SK-MEL-5 (cell line): ENCODE measurements around the gene MTHFS. TPM values are rescaled to one million over a fixed set of nuclear protein-coding genes. Genes with fewer than 3 reads are reported as not detected.
"Not testable (repeated sequence)": the region's sequence is repeated elsewhere in the genome, so short reads cannot be mapped to it uniquely, and the experiment has no call there.

Experiments used
- DNase-seq: peaks from one replicate; pipeline ENCODE4 v3.0.0-alpha.2; 2016; ENCODE audit warnings: low read depth, low spot score
- in situ Hi-C: cut with HindIII; loops from 2 replicates; pipeline ENCODE4 v1.10.0; 2016; ENCODE audit warnings: low sequenced_read_pairs, high pct_unique_total_duplicates, low pct_unique_long_range_greater_than_20kb
- total RNA-seq: library from RNA; depleted of rRNA; stranded (reverse); fragments of >200 nt; shearing (Covaris generic); gene quantifications from 2 replicates; pipeline ENCODE4 v1.2.3, GENCODE V29; 2014

Gene MTHFS
- total RNA-seq, 1 experiment from 2014 or later = 76.4 TPM

- in situ Hi-C loops = no loop called here
- DNase-seq = no peak
Measured at GRCh38 chr15:79919090-79919748, 22.4 kb upstream of the MTHFS start.

GRCh38 chr15:79918278-79918677 lies 21.5 kb upstream of the MTHFS start:
- DNase-seq = no peak
- in situ Hi-C loops = no loop called here

- peak; percentile 45 for DNase-seq
- in situ Hi-C loops = no loop called here
Measured at GRCh38 chr15:79916502-79917132, 19.8 kb upstream of the MTHFS start.

GRCh38 chr15:79915776-79916501 lies 19.1 kb upstream of the MTHFS start:
- in situ Hi-C loops, DNase-seq: not testable (repeated sequence)

GRCh38 chr15:79914728-79915127 lies 17.9 kb upstream of the MTHFS start:
- in situ Hi-C loops = no loop called here
- DNase-seq = no peak

- DNase-seq, in situ Hi-C loops: not testable (repeated sequence)
Measured at GRCh38 chr15:79909556-79910335, 12.9 kb upstream of the MTHFS start.

GRCh38 chr15:79904271-79904670 lies 7.5 kb upstream of the MTHFS start:
- in situ Hi-C loops = no loop called here
- DNase-seq = no peak

- in situ Hi-C loops = no loop called here
- DNase-seq = peak; percentile 66
Measured at GRCh38 chr15:79903626-79904025, 6.8 kb upstream of the MTHFS start.

- in situ Hi-C loops = no loop called here
- no peak for DNase-seq
Measured at GRCh38 chr15:79903144-79903543, 6.3 kb upstream of the MTHFS start.

- DNase-seq = peak; percentile 72
- in situ Hi-C loops = no loop called here
Measured at GRCh38 chr15:79901958-79902357, 5.1 kb upstream of the MTHFS start.

GRCh38 chr15:79900818-79901378 lies 4.1 kb upstream of the MTHFS start:
- peak; percentile 14 for DNase-seq
- in situ Hi-C loops = not testable (repeated sequence)

GRCh38 chr15:79900087-79900486 lies 3.3 kb upstream of the MTHFS start:
- in situ Hi-C loops = no loop called here
- no peak for DNase-seq

GRCh38 chr15:79898786-79899185 lies 2.0 kb upstream of the MTHFS start:
- DNase-seq, in situ Hi-C loops: not testable (repeated sequence)

GRCh38 chr15:79898369-79898768 lies 1.6 kb upstream of the MTHFS start:
- DNase-seq = no peak
- in situ Hi-C loops = no loop called here

GRCh38 chr15:79897701-79898113 lies 893 bp upstream of the MTHFS start:
- DNase-seq = no peak
- in situ Hi-C loops = no loop called here

GRCh38 chr15:79897380-79897678 lies 515 bp upstream of the MTHFS start:
- DNase-seq = no peak
- in situ Hi-C loops = no loop called here

GRCh38 chr15:79896131-79896633 lies 632 bp downstream of the MTHFS start:
- no peak for DNase-seq
- in situ Hi-C loops = no loop called here
